HG03469 (cell line): Measurements from ENCODE around the gene MFN1.

Source experiments
- ATAC-seq: cut with Tn5 transposase; IDR thresholded peaks from one replicate; pipeline ENCODE4 v1.9.1; 2021; ENCODE audit warnings: mild to moderate bottlenecking, moderate library complexity, moderate number of reproducible peaks; ENCODE audit not compliant: unreplicated experiment

The MFN1 gene

GRCh38 chr3:179428876-179429548, 81.5 kb downstream of the MFN1 start:
- no peak for ATAC-seq

GRCh38 chr3:179430277-179430870, 82.9 kb downstream of the MFN1 start:
- ATAC-seq, result no peak

- ATAC-seq, result peak; percentile 37
Measured at GRCh38 chr3:179432021-179432420, 84.5 kb downstream of the MFN1 start.

GRCh38 chr3:179432451-179432850, 84.9 kb downstream of the MFN1 start:
- ATAC-seq, result no peak

GRCh38 chr3:179436517-179436916, 89.0 kb downstream of the MFN1 start:
- no peak for ATAC-seq

GRCh38 chr3:179438841-179439240, 91.3 kb downstream of the MFN1 start:
- ATAC-seq, result peak; percentile 83
